A172 (cell line): ENCODE measurements around the gene POTEG. TPM values are rescaled to one million over a fixed set of nuclear protein-coding genes. Genes with fewer than 3 reads are reported as not detected.
"Not testable (repeated sequence)": the region's sequence is repeated elsewhere in the genome, so short reads cannot be mapped to it uniquely, and the experiment has no call there.

Experiments used
- DNase-seq: peaks from one replicate; pipeline ENCODE4 v3.0.0-alpha.2; 2015; ENCODE audit warnings: low spot score
- total RNA-seq: library from RNA; depleted of rRNA; stranded (reverse); fragments of >200 nt; shearing (Covaris generic); gene quantifications from 2 replicates; pipeline ENCODE4 v1.2.3, GENCODE V29; 2014; rRNA removed

POTEG gene
- total RNA-seq: not detected in 2 replicates

DNA sequence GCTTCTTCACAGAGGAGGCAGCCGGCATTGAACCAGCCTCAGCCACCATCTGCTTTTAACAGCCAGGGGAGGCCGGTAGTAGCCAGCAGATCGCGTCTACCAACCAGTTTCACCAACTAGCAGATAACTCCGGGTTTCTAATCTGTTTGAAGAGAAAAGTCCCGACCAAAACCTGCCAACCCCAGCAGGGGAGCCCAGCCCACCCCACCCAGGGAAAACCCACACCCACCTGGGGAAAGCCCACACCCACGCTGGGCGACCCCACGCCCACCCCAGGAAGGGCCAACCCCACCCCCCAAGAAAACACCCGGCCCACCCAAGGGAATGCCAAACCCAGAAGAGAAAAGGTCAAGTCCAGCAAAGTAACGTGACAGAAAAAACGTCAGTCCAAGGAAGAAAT lies at the start of gene POTEG:
Gene POTEG, minus strand, starts transcription at position 101 of the 400 bp plus-strand sequence. Its CDS starts 52 bp downstream, at position 49.
- not testable (repeated sequence) for DNase-seq

DNA sequence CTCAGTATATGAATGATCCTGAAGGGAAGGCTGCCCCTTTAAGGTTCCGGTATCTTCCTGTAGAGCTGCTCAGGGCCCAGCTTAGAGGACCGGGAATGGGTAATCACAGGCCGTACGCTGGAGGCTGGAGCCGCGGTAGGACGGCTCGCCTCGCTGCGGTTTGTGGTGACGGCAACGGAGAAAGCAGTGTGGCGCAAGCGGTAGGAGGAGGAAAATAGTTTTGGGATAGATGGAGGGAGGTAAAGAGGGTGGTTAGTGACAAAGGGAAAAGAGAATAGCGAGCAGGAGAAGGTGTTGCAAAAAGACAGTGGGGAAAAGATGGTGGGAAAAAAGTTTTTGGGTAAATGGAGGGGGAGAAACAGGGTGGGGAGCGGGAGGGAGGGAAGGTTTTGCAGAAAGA lies 48.0 kb upstream of the POTEG start:
- not testable (repeated sequence) for DNase-seq

DNA sequence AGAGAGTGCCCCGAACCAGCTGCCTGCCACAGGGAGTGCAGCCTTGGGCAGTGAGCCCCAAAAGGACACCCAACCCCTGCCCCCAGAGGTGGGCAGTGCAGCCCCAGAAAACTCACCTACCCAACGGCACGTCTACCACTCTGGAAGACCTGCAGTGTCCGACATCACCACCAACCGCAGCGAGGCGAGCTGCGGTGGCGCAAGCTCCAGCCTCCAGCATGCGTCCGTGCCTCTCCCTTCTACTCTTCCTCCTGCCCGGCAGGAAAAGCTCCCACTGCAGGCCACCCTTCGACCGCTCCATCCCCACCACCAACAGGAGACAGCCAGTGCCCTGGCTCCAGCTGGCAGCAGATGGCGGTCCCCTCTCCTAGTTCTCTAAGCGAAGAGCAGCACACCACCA lies 47.3 kb upstream of the POTEG start:
- DNase-seq: not testable (repeated sequence)

DNA sequence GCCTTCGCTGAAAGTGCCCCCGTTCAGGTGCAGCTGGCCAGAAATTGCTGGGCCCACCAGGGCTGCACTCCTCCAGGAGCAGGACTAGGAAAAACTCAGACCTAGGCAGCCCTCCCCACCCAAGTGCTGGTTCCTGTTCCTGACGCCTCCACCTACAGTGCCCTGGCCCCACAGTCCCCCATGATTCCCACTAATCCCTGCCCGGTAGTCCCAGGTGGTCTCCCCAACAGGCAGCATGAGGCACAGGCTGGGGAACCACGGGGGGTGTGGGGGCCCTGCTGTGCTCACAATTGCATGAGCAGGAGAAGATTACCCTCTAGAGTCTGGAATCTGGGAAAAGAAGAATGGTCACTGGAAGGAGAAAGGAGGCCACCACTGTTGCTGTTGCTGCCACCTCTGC lies 46.4 kb upstream of the POTEG start:
- DNase-seq: not testable (repeated sequence)

DNA sequence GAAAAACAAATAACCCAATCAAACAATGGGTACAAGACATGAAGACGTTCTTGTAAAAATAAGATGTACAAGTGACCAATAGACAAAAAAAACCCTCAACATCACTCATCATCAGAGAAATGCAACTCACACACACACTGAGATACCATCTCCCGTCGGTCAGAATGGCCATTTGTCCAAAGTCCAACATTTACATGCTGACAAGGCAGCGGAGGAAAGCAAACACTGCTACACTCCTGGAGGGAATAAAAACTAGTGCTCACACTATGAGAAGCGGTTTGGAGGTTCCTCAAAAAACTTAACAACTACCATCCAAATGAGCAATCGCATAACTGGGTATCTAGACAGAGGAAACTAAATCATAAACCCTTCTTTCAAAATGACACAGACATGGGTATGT lies 11.6 kb upstream of the POTEG start:
- DNase-seq: not testable (repeated sequence)

DNA sequence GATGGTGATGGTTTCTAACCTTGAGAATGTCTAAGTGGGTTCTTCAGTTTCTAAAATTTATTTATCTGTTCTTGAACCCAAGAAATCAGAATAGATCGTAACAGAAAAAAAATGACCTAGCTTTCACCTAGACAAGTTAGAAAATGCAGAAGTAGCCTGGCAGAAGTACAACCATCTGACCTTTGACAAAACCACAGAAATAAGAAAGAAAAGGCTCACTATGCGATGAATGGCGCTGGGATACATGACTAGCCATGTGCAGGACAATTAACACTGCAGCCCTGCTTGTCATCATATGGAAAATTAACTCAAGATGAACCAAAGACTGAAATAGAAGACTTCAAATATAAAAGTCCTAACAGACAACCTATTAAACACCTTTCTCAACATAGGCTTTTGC lies 5.7 kb upstream of the POTEG start:
- not testable (repeated sequence) for DNase-seq

DNA sequence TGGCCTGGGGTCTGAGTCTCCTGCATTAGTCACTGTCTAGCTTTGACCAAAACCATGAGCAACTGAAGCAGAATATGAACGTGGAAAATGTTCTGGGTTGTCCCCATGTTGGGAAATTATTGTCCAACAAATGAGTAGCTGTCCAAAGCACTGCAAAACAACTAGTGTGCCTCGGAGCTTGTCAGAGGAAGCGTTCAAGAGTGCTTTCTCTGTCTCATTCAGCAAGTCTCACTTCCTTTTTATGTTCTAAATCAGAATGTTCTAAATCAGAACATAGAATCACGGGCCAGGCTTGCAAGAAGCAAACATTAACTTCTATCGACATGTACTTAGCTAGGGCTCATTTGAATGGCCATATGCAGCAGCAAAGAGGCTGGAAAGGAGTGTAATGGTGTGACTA lies 5.1 kb upstream of the POTEG start:
- not testable (repeated sequence) for DNase-seq

DNA sequence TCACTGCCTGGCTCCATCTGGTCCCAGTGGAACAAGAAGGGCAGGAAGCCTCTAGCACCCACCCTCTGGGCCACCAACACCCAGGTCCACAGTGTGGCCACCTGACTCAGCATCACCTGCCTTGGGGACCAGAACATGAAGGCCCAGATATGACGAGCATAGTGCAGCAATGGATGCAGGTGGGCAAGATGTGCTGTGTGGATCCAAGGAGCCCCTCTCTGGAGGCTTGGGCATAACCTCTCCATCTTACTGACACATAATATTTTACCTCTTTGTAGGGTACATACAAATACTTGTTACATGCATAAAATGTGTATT lies 2.9 kb upstream of the POTEG start:
- not testable (repeated sequence) for DNase-seq

DNA sequence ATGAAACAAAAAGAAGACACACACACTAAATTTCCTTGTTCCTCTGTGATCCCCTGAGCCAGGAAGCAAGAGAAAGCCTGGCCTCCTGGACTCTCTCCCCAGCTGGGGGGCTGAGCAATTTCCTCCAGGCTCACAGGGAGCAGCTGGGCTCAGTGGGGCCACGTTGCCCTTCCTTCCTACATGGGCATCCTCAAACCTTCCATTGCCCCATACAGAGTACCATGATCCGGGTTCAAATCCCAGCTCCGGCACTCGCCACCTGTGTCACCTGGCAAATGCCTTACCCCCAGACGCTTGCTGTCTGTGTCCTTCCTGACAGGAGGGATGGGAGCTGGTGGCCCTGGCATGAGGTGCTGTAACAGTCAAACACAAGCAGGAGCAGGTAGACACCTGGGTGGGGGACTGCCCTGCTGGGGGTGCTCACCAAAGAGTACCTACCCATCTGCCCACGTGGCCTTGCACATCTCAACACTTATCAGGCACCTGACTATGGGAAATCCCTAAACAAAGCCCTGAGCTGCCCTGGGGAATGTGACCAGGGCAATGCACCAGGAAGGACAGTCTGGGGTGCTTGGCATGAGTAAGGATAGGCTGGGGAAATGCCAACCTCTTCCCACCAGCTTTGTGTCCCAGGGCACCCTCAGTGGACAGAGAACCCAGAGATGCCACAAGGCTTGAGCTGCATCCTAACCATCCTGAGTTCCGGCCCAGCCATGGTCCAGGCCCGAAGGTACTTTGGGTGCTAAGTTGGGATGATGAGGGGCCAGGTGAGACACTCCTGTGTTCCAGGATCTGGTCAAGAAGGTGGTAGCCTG lies 2.4 kb upstream of the POTEG start:
- DNase-seq: not testable (repeated sequence)

DNA sequence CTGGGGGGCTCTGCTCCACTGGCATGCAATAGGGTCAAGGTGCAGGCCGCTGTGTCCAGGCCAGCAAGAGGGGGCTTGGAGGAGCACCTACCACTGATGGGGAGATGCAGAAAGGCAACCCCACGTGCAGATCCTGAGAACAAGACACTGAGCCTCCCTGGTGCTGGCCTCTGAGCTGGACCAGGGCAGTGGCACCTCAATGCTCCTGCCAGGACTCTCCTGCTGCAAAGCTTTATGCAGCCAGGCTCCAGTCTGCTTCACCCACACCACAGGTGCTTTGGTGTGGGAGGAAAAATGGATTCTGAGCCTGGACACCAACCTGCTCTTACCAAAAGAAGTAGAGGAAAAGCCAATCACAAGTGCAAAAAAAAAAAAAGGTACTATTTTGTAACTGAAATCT lies 1.7 kb upstream of the POTEG start:
- not testable (repeated sequence) for DNase-seq

DNA sequence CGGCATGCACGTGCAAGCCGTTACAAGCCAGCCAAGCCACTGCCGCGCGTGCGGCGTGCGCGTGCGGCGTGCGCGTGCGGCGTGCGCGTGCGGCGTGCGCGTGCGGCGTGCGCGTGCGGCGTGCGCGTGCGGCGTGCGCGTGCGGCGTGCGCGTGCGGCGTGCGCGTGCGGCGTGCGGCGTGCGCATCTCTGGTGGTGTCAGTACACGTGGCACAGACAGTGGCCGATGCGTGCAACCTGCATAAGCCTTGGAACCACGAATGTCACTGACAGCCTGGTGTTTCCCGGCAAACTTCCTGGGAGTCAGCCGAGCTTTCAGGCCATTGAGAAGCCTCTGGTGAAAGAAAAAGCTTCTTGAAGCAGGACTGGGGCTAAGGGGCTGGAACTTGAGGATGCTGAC lies 750 bp upstream of the POTEG start:
- not testable (repeated sequence) for DNase-seq

DNA sequence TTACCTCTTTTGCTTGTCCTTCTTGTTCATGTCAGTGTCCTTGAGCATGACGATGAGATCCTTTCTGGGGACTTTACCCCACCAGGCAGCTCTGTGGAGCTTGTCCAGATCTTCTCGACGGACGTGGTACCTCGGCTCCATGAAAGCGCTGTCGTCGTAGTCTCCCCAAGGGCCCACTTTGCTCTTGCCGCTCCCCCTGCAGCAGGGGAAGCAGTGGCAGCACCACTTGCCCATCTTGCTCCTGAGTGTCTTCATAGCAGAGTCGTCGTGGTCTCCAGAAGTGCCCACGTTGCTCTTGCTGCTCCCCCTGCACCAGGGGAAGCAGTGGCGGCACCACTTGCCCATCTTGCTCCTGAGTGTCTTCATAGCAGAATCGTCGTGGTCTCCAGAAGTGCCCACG lies 376 bp downstream of the POTEG start:
- not testable (repeated sequence) for DNase-seq

DNA sequence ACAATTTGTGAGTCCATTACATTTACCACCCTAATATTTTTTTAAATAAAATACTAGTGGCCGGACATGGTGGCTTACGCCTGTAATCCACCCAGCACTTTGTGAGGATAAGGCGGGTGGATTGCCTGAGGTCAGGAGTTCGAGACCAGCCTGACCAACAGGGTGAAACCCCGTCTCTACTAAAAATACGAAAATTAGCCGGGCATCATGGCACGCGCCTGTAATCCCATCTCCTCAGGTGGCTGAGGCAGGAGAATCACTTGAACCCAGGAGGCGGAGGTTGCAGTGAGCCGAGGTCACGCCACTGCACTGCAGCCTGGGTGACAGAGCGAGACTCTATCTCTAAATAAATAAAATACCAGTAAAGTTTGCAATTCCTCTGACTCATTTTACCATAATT lies 25.6 kb downstream of the POTEG start:
- DNase-seq: not testable (repeated sequence)

DNA sequence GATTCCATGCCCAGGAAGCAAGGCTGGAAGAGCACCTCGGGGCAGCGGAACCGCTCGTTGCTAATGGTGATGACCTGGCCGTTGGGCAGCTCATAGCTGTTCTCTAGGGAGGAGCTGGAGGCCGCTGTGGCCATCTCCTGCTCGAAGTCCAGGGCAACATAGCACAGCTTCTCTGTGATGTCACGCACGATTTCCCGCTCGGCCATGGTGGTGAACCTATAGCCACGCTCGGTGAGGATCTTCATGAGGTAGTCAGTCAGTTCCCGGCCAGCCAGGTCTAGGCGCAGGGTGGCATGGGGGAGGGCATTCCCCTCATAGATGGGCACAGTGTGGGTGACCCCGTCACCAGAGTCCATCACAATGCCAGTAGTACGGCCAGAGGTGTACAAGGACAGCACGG lies 32.0 kb downstream of the POTEG start:
- not testable (repeated sequence) for DNase-seq

DNA sequence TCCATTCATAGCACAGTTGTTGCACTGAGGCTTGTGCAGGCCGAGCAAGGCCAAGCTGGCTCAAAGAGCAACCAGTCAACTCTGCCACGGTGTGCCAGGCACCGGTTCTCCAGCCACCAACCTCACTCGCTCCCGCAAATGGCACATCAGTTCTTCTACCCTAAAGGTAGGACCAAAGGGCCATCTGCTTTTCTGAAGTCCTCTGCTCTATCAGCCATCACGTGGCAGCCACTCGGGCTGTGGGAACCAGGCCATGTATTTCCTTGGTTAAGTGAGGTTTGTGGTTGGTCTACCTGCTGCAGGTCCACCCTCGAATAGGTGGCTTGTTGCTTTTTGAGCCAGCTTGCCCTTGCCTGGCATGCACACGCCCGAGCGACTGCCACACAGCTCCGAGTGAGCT lies 39.4 kb downstream of the POTEG start:
- DNase-seq: not testable (repeated sequence)

DNA sequence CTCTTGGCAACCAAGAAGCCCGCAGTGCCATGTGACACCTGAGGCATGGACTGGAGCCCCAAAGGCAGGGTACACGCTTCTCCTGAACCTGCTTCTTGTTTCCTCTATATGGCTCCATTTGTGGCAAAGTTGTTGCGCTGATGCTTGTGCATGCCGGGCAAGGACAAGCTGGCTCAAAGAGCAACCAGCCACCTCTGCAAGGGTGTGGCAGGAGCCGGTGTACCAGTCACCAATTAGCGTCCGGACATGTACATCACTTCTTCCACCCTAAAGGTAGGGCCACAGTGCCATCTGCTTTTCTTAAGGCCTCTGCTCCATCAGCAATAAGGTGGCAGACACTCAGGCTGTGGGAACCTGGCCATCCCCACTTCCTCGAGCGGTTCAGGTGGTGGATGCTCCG lies 43.9 kb downstream of the POTEG start:
- not testable (repeated sequence) for DNase-seq

DNA sequence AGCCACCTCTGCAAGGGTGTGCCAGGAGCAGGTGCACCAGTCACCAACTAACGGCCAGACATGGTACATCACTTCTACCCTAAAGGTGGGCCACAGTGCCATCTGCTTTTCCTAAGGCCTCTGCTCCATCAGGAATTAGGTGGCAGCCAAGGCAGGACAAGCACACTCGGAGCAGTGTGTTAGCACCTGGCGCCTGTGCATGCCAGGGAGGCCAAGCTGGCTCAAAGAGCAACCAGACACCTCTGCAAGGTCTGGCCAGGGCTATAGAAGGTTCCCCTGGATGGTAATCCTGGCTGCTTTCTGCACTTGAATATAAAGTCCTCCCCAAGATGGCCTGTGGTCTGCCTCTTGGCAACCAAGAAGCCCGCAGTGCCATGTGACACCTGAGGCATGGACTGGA lies 45.4 kb downstream of the POTEG start:
- not testable (repeated sequence) for DNase-seq

DNA sequence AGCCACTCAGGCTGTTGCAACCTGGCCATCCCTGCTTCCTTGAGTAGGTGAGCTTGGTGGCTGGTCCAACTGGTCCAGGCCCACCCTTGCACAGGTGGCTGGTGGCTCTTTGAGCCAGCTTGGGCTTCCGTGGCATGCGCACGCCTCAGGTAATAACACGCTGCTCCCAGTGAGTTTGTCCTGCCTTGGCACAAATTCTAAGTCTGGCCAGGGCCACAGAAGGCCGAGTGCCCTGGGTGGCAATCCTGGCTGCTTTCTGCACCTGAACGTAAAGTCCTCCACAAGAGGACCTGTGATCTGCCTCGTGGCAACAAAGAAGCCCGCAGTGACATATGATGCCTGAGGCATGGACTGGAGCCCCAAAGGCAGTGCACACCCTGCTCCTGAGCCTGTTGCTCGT lies 47.1 kb downstream of the POTEG start:
- DNase-seq: not testable (repeated sequence)

DNA sequence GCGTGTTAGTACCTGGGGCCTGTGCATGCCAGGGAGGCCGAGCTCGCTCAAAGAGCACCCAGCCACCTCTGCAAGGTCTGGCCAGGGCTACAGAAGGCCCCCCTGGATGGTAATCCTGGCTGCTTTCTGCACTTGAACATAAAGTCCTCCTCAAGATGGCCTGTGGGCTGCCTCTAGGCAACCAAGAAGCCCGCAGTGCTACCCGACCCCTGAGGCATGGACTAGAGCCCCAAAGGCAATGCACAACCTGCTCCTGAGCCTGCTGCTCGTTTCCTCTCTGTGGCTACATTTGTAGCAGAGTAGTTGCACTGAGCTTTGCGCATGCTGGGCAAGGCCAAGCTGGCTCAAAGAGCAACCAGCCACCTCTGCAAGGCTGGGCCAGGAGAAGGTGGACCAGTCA lies 47.8 kb downstream of the POTEG start:
- not testable (repeated sequence) for DNase-seq

DNA sequence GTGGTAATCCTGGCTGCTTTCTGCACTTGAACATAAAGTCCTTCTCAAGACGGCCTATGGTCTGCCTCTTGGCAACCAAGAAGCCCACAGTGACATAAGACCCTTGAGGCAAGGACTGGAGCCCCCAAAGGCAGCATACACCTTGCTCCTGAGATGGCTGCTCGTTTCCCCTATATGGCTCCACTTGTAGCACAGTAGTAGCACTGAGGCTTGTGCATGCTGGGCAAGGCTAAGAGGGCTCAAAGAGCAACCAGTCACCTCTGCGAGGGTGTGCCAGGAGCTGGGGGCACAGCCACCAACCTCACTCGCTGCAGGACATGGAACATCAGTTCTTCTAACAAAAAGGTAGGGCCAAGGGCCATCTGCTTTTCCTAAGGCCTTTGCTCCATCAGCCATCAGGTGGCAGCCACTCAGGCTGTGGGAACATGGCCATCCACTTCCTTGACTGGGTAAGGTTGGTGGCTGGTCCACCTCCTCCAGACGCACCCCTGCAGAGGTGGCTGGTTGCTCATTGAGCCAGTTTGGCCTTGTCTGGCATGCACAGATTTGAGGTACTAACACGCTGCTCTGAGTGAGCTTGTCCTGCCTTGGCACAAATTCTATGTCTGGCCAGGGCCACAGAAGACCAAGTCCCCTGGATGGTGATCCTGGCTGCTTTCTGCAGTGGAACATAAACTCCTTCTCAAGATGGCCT lies 49.9 kb downstream of the POTEG start:
- not testable (repeated sequence) for DNase-seq

DNA sequence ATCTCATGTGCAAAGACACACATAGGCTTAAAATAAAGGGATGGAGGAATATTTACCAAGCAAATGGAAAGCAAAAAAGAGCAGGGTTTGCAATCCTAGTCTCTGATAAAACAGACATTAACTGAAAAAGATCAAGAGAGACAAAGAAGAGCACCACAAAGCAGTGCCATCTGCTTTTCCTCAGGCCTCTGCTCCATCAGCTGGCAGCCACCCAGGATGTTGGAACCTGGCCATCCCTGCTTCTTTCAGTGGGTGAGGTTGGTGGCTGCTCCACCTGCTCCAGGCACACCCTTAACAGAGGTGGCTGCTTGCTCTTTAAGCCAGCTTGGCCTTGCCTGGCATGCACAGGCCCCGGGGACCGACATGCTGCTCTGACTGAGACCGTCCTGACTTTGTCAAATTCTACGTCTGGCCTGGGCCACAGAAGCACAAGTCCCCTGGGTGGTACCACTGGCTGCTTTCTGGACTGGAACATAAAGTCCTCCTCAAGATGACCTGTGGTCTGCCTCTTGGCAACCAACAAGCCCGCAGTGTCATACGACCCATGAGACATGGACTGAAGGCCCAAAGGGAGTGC lies 51.0 kb downstream of the POTEG start:
- not testable (repeated sequence) for DNase-seq

DNA sequence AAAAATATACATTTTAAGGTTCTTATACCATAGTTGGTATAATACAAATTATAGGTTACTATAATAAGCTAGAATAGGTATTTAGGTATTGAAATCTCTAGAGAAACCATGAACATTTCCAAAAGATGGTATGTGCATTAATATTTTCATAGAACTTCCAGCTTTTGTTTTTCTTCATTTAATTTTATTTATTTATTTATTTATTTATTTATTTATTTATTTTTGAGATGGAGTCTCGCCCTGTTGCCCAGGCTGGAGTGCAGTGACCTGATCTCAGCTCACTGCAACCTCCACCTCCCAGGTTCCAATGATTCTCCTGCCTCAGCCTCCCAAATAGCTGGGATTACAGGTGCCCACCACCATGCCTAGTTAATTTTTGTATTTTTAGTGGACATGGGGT lies 54.0 kb downstream of the POTEG start:
- not testable (repeated sequence) for DNase-seq

DNA sequence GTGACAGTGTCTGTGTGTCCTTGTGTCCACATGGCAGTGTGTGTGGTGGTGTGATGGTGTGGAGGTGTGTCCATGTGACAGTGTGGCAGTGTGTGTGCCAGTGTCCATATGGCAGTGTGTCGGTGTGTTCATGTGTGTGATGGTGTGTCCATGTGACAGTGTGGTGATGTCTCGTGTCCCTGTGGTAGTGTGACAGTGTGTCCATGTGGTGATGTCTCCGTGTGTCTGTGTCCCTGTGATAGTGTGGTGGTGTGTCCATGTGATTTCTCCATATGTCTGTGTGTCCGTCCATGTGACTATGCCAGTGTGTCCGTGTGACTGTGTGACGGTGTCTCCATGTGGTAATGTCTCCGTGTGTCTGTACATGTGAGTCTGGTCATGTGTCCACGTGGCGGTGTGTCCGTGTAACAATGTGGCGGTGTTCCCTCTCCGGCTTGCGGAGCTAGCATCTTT lies 59.7 kb downstream of the POTEG start:
- not testable (repeated sequence) for DNase-seq
